K562 (cell line): Measurements from ENCODE around the gene CCDC178.

Source experiments
- ADNP ChIP-seq: fragments of 200-800 bp; sonication (Bioruptor generic); IDR thresholded peaks from 2 replicates; pipeline ENCODE4 v1.6.1; 2016; ENCODE audit warnings: missing genetic modification characterization, missing compliant biosample characterization
- KAT2B ChIP-seq: IDR thresholded peaks from one replicate; pipeline ENCODE4 v1.6.1; 2012; ENCODE audit warnings: low read depth, mild to moderate bottlenecking, control low read depth, inconsistent platforms, low read length, moderate library complexity
- TAF1 ChIP-seq: IDR thresholded peaks from 2 replicates; pipeline ENCODE4 v1.6.1; 2011; ENCODE audit warnings: mild to moderate bottlenecking, low read length, moderate library complexity; ENCODE audit not compliant: insufficient read depth, control insufficient read depth, severe bottlenecking; ENCODE audit errors: extremely low read depth
- TF ChIP-seq, protein P1 (sequence below): fragments of 250-450 bp; sonication (Bioruptor Pico); IDR thresholded peaks from 2 replicates; pipeline ENCODE4 v1.9.0; 2021; ENCODE audit warnings: mild to moderate bottlenecking, inconsistent platforms

DNA sequence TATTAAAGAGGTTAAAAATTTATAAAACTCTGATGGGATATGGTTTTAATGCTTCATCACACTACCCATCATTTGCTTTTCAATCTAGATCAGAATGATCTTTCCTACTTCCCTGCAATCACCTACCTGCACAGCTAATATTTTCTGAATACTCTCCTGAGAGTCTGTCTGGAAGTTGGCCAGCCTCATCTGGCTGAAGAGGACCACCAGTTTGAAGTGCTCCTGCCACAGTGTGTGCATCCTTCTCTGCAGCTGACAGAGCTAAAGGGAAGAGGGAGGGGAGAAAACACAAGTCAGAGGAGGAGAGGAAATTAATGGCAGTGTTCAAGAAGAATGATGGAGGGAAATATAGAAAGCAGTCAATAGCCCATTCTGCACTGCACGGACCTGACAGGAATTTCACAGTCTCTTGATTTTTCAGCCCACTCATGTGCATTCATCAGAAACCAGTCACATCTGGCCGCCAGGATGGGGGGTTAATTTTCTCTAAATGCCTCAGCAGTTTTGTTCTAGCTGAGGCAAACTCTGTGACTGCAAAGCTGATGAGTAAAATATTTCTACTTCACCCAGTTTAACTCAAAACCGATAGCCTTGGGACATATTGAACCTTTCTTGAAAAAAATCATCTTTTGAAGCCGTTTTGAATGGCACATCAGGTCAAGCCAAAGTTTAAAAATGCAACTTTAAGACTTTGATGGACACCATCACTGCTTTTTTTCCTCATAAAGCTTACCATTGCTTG is 465.9 kb downstream of the CCDC178 start:
- TF ChIP-seq TAF1 (no peak), KAT2B (no peak), ADNP (tag) (no peak)
- TF ChIP-seq, protein P1, sequence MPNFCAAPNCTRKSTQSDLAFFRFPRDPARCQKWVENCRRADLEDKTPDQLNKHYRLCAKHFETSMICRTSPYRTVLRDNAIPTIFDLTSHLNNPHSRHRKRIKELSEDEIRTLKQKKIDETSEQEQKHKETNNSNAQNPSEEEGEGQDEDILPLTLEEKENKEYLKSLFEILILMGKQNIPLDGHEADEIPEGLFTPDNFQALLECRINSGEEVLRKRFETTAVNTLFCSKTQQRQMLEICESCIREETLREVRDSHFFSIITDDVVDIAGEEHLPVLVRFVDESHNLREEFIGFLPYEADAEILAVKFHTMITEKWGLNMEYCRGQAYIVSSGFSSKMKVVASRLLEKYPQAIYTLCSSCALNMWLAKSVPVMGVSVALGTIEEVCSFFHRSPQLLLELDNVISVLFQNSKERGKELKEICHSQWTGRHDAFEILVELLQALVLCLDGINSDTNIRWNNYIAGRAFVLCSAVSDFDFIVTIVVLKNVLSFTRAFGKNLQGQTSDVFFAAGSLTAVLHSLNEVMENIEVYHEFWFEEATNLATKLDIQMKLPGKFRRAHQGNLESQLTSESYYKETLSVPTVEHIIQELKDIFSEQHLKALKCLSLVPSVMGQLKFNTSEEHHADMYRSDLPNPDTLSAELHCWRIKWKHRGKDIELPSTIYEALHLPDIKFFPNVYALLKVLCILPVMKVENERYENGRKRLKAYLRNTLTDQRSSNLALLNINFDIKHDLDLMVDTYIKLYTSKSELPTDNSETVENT (CRISPR knock-in tag) = no peak
